GM23338 (cell line): ENCODE data around the gene TNFRSF8. TPM values are rescaled to one million over a fixed set of nuclear protein-coding genes. Genes with fewer than 3 reads are reported as not detected.

ENCODE experiments used
- ATAC-seq: fragments of 200-7000 bp; cut with Tn5 transposase; 3 replicates; pipeline ENCODE4 v1.9.1; 2020
- DNase-seq: peaks from one replicate; pipeline ENCODE4 v3.0.0-alpha.2; 2015; ENCODE audit warnings: low spot score
- H2AFZ ChIP-seq: fragments of 200-600 bp; sonication (generic); 2 replicates; pipeline ENCODE4 v1.8.0; 2016; ENCODE audit warnings: antibody characterized with exemption, mild to moderate bottlenecking, moderate library complexity
- H3F3A ChIP-seq: fragments of 200-600 bp; sonication (generic); replicated peaks from 2 replicates; pipeline ENCODE4 v1.8.0; 2017; ENCODE audit warnings: antibody characterized with exemption, mixed run types, low read depth
- H3K27ac ChIP-seq: fragments of 200-600 bp; sonication (generic); 2 replicates; pipeline ENCODE4 v1.6.1; 2016; ENCODE audit warnings: low read depth
- H3K27me3 ChIP-seq: fragments of 200-600 bp; sonication (generic); 2 replicates; pipeline ENCODE4 v1.8.0; 2016; ENCODE audit warnings: mild to moderate bottlenecking, mixed run types, moderate library complexity; ENCODE audit not compliant: insufficient read depth
- H3K36me3 ChIP-seq: fragments of 200-600 bp; sonication (generic); 2 replicates; pipeline ENCODE4 v1.8.0; 2016; ENCODE audit warnings: mild to moderate bottlenecking; ENCODE audit not compliant: insufficient read depth
- H3K4me1 ChIP-seq: fragments of 200-600 bp; sonication (generic); 2 replicates; pipeline ENCODE4 v1.8.0; 2016; ENCODE audit warnings: mild to moderate bottlenecking, moderate library complexity; ENCODE audit not compliant: insufficient read depth
- H3K4me2 ChIP-seq: fragments of 200-600 bp; sonication (generic); 2 replicates; pipeline ENCODE4 v1.7.1; 2017; ENCODE audit warnings: mixed run types
- H3K4me3 ChIP-seq: fragments of 200-600 bp; sonication (generic); 2 replicates; pipeline ENCODE4 v1.6.1; 2016; ENCODE audit warnings: mixed run types
- H3K79me2 ChIP-seq: fragments of 200-600 bp; sonication (generic); replicated peaks from 2 replicates; pipeline ENCODE4 v1.8.0; 2017; ENCODE audit warnings: mild to moderate bottlenecking; ENCODE audit not compliant: insufficient read depth
- H3K9me2 ChIP-seq: fragments of 200-600 bp; sonication (generic); 2 replicates; pipeline ENCODE4 v1.8.0; 2017; ENCODE audit not compliant: insufficient read depth
- H4K20me1 ChIP-seq: fragments of 200-600 bp; sonication (generic); replicated peaks from 2 replicates; pipeline ENCODE4 v1.8.0; 2017; ENCODE audit warnings: mild to moderate bottlenecking; ENCODE audit not compliant: insufficient read depth
- H3K27ac Mint-ChIP-seq: 2 replicates; pipeline ENCODE4 v1.8.0; 2020; ENCODE audit warnings: inconsistent platforms, mild to moderate bottlenecking, moderate library complexity, mixed read lengths
- H3K27me3 Mint-ChIP-seq: 3 replicates; pipeline ENCODE4 v1.8.0; 2022; ENCODE audit warnings: low read depth, mild to moderate bottlenecking, moderate library complexity, mixed read lengths, inconsistent platforms; ENCODE audit not compliant: insufficient read depth, poor library complexity
- H3K36me3 Mint-ChIP-seq: 3 replicates; pipeline ENCODE4 v1.8.0; 2021; ENCODE audit warnings: low read depth, mild to moderate bottlenecking, inconsistent platforms, moderate library complexity, mixed read lengths
- H3K4me1 Mint-ChIP-seq: 3 replicates; pipeline ENCODE4 v1.8.0; 2020; ENCODE audit warnings: mild to moderate bottlenecking, inconsistent platforms, mixed read lengths
- H3K4me3 Mint-ChIP-seq: 3 replicates; pipeline ENCODE4 v1.8.0; 2021; ENCODE audit warnings: moderate library complexity, mild to moderate bottlenecking, inconsistent platforms, mixed read lengths
- H3K9me3 Mint-ChIP-seq: 3 replicates; pipeline ENCODE4 v1.8.0; 2020; ENCODE audit warnings: moderate library complexity, mild to moderate bottlenecking, inconsistent platforms, mixed read lengths
- CREB1 ChIP-seq: fragments of 250-450 bp; sonication (Bioruptor Pico); IDR thresholded peaks from 2 replicates; pipeline ENCODE4 v1.5.0; 2020; ENCODE audit warnings: low read depth, mild to moderate bottlenecking, moderate library complexity
- CTCF ChIP-seq, 2 experiments: fragments of 200-600 bp in 1 of 2; sonication (generic) in 1 of 2; conservative IDR thresholded peaks; 2 replicates each; pipeline versions ENCODE4 v1.5.1 to v1.6.1; 2016 to 2017; ENCODE audit warnings: antibody characterized with exemption in 2 of 2, low read depth in 2 of 2, mild to moderate bottlenecking in 2 of 2, moderate library complexity in 1 of 2
- ETS1 ChIP-seq: IDR thresholded peaks from 2 replicates; pipeline ENCODE4 v1.6.1; 2016; ENCODE audit warnings: antibody characterized with exemption
- EZH2 ChIP-seq: fragments of 200-600 bp; sonication (generic); IDR thresholded peaks from one replicate; pipeline ENCODE4 v1.8.0; 2017; ENCODE audit warnings: antibody characterized with exemption, mild to moderate bottlenecking, low read depth; ENCODE audit not compliant: unreplicated experiment
- EZH2phosphoT487 ChIP-seq: fragments of 200-600 bp; sonication (generic); IDR thresholded peaks from one replicate; pipeline ENCODE4 v1.8.1; 2018; ENCODE audit warnings: antibody characterized with exemption; ENCODE audit not compliant: unreplicated experiment
- JUNB ChIP-seq: IDR thresholded peaks from one replicate; pipeline ENCODE4 v1.6.1; 2016; ENCODE audit warnings: antibody characterized with exemption; ENCODE audit not compliant: unreplicated experiment
- NANOG ChIP-seq: IDR thresholded peaks from 2 replicates; pipeline ENCODE4 v1.6.1; 2016; ENCODE audit warnings: antibody characterized with exemption, borderline replicate concordance
- POLR2AphosphoS5 ChIP-seq: IDR thresholded peaks from 2 replicates; pipeline ENCODE4 v1.6.1; 2016; ENCODE audit warnings: antibody characterized with exemption, low read depth
- REST ChIP-seq: IDR thresholded peaks from one replicate; pipeline ENCODE4 v1.6.1; 2018; ENCODE audit warnings: antibody characterized with exemption; ENCODE audit not compliant: unreplicated experiment
- STAT1 ChIP-seq: IDR thresholded peaks from one replicate; pipeline ENCODE4 v1.6.1; 2016; ENCODE audit warnings: antibody characterized with exemption; ENCODE audit not compliant: unreplicated experiment
- ZNF114 ChIP-seq: fragments of 250-450 bp; sonication (Bioruptor Pico); IDR thresholded peaks from 2 replicates; pipeline ENCODE4 v1.5.0; 2020; ENCODE audit warnings: mild to moderate bottlenecking, moderate library complexity
- ZNF331 ChIP-seq: fragments of 250-450 bp; sonication (Bioruptor Pico); IDR thresholded peaks from 2 replicates; pipeline ENCODE4 v1.5.0; 2020; ENCODE audit warnings: low read depth, mild to moderate bottlenecking, moderate library complexity
- ZNF462 ChIP-seq: fragments of 250-450 bp; sonication (Bioruptor Pico); IDR thresholded peaks from 2 replicates; pipeline ENCODE4 v1.5.0; 2020; ENCODE audit warnings: mild to moderate bottlenecking, moderate library complexity
- polyA plus RNA-seq: library from polyadenylated mRNA; unstranded; fragments of >200 nt; fragmentation: Nextera tagmentation; extraction: Ambion mirVana; gene quantifications from 2 replicates; pipeline ENCODE4 v1.2.1, GENCODE V29; 2016
- total RNA-seq: library from RNA; depleted of rRNA; stranded (reverse); fragments of >200 nt; shearing (Covaris generic); gene quantifications from 2 replicates; pipeline ENCODE4 v1.2.3, GENCODE V29; 2014

Gene TNFRSF8
- total and polyA plus RNA-seq, 2 experiments from 2014 or later, result 11.7 to 28.2 TPM

GRCh38 chr1:12183095-12183794 is 120.1 kb downstream of the TNFRSF8 start:
- H3K4me1 ChIP-seq, result peaks cover 7% of the 10 kb centered on the region; the same call in 1 of the 2 replicates
- H3K4me2 ChIP-seq, result no peak overlapping the region
- H3K36me3 ChIP-seq, result no peaks in the 10 kb centered on the region
- H3K9me2 ChIP-seq, result no peaks in the 10 kb centered on the region
- no peaks in the 10 kb centered on the region for H3K79me2 ChIP-seq
- no peaks in the 10 kb centered on the region for H3F3A ChIP-seq
- H3K9me3 Mint-ChIP-seq, result peaks cover 15% of the 10 kb centered on the region
- ATAC-seq, result no peak
- no peak overlapping the region for H3K27ac ChIP-seq
- H2AFZ ChIP-seq, result no peak overlapping the region
- H3K27me3 Mint-ChIP-seq, result peaks cover 14% of the 10 kb centered on the region
- no peaks in the 10 kb centered on the region for H3K27me3 ChIP-seq
- TF ChIP-seq CREB1 (CRISPR knock-in tag) (no peak), POLR2AphosphoS5 (no peak), NANOG (no peak), ZNF331 (CRISPR knock-in tag) (no peak), EZH2phosphoT487 (no peak), CTCF (conservative IDR thresholded peaks at IDR 0.05; ENCODE audit: low read depth in 2 of 2) (no peak), ZNF462 (CRISPR knock-in tag) (no peak), ZNF114 (CRISPR knock-in tag) (no peak), STAT1 (no peak), ETS1 (no peak), JUNB (no peak), REST (no peak), EZH2 (no peak)
- H3K4me3 ChIP-seq, result no peak overlapping the region
- H3K4me1 Mint-ChIP-seq, result peaks cover 16% of the 10 kb centered on the region
- H3K27ac Mint-ChIP-seq, result no peak overlapping the region
- no peak overlapping the region for H3K4me3 Mint-ChIP-seq
- peak; percentile 30 for DNase-seq
- peaks cover 11% of the 10 kb centered on the region for H3K36me3 Mint-ChIP-seq
- no peaks in the 10 kb centered on the region for H4K20me1 ChIP-seq
